GM18909 (cell line): Measurements from ENCODE around the gene KCNAB2.

Experiments
- ATAC-seq: cut with Tn5 transposase; IDR thresholded peaks from one replicate; pipeline ENCODE4 v1.9.1; 2021; ENCODE audit warnings: mild to moderate bottlenecking; ENCODE audit not compliant: unreplicated experiment, poor library complexity

KCNAB2 gene

GRCh38 chr1:6045561-6045960 is at the start of gene KCNAB2:
Gene KCNAB2, plus strand, starts transcription at chr1:6045888. Its CDS starts 5,649 bp downstream, at chr1:6051537.
- no peak for ATAC-seq

DNA sequence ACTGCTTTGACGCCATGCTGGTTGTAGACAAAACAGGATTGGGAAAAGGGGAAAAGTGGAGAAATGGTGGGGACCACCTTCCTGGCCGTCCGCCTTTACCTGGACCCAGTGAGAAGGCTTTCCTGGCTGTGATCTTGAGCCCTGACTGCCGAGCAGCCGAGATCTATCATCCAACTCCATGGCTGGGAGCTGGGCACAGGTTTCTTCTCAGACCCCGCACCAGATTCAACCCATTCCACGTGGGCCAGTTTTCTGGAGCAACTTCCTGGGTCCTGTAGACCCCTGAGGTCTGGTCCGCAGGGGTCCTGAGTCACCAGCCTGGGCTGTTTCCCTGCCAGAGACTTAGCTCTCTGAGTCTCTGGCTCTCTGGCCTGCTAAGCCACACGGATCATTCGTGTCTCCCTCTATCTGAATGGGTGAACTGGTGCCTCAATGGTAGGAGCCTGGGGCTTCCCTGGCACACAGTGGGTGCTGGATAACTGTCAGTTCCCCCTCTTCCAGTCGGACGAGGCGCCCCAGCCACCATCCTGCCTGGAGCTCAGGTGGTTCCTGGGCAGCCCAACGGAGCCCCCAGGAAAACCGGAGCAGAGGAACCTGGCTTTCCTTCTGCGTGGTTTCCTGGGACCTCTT is 48.9 kb upstream of the KCNAB2 start:
- no peak for ATAC-seq

DNA sequence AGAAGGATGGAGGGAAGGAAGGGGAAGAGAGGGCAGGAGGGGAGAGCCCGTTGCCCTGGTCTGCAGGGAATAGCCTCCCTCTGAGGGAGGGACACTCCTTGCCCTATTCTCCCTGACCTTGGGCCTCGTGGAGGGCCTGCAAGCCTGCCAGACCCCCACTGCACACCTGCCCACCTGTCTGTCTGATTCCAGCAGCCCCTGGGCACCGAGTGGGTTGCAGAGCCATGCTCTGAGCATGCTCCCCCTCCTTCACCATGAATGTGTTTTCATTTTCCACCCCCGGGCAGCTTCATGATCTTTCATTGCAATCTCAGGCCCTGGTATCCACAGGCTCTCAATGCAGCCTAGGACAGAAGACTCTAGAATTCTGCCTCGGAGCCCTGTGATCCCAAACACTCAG is 48.4 kb upstream of the KCNAB2 start:
- no peak for ATAC-seq

GRCh38 chr1:5998051-5998905 is 47.4 kb upstream of the KCNAB2 start:
- ATAC-seq = no peak

DNA sequence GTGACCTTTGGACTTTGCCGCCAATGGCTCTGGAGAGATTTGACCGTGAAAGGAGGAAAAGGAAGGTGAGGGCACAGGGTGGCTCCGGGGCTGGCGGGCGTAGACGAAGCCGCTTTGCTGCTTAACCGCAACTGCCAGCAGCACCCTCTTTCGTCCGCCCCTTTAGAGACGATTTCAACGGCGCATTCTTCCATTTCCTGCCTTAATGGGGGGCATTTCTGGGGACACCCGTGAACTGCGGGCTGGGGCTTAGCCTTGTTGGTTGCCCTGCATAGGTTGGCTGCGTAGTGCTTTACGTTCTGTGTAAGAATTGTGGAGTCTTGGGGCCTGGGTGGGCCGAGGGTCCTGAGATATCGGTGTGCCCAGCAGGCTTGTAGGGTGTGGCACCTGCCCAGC is 46.8 kb upstream of the KCNAB2 start:
- no peak for ATAC-seq

- ATAC-seq = no peak
These were observed 45.8 kb upstream of the KCNAB2 start for GRCh38 chr1:5999711-6000443.

GRCh38 chr1:6000444-6001288 is 45.0 kb upstream of the KCNAB2 start:
- no peak for ATAC-seq

- no peak for ATAC-seq
These were observed 43.6 kb upstream of the KCNAB2 start for GRCh38 chr1:6001992-6002576.

- ATAC-seq = no peak
These were observed 42.8 kb upstream of the KCNAB2 start for GRCh38 chr1:6002714-6003501.

- ATAC-seq = no peak
These were observed 41.9 kb upstream of the KCNAB2 start for GRCh38 chr1:6003568-6004411.

GRCh38 chr1:6004412-6005123 is 41.1 kb upstream of the KCNAB2 start:
- ATAC-seq = no peak

DNA sequence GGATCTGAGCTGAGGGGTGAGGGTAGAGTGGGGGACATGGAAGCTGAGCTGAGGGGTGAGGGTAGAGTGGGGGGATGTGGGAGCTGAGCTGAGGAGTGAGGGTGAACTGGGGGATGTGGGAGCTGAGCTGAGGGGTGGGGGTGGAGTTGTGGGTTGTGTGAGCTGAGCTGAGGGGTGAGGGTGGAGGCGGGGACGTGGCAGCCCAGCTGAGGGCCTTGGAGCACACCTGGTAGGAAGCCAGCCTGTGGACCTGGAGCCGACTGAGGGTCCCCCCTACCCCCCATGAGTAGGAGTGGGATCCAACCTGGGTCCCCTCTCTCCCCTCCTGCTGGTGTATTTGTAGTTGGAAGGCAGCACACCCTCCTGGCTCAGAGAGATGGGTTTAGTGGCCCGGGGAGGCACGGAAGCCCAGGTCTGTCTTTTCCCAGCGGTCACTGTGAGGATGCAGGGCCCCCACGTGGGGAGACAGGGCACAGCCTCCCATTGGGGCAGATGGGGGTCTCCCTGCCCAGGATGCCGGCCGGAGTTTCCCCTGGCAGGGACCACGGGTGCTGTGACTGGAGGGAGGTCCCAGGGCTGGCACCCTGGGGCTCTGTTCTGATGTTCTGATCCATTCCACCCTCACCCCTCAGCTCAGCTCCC is 40.3 kb upstream of the KCNAB2 start:
- ATAC-seq = no peak

DNA sequence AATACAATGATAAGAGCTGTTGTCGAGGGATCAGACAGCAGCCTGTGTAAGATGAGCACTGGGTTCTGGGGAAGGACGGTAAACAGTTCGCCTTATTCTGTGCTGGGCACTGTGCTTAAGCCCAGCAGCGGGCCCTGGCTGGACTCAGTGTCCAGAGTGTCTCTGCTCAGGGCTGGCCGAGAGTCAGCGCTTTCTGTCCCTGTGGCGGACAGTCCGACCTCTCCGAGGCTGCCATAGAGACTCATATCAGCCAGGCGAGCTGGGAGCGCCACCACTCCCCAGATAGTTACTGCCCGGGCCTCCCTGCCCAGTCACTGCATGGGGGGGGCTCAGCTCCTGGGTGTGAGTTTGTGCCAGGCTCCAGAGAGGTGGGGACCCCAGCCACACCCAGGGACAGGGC is 38.8 kb upstream of the KCNAB2 start:
- ATAC-seq = no peak

GRCh38 chr1:6007318-6008083 is 38.2 kb upstream of the KCNAB2 start:
- no peak for ATAC-seq

- ATAC-seq = no peak
These were observed 37.6 kb upstream of the KCNAB2 start for GRCh38 chr1:6008084-6008415.

- no peak for ATAC-seq
These were observed 37.0 kb upstream of the KCNAB2 start for GRCh38 chr1:6008696-6009095.
